SK-N-SH treated with all-trans-retinoic acid at 6 μM for 48 hours (cell line): Measurements from ENCODE around the gene CPNE7.

Source experiments
- ESRRG ChIP-seq: fragments of 250-450 bp; sonication (Bioruptor Pico); IDR thresholded peaks from 2 replicates; pipeline ENCODE4 v1.6.1; 2021; ENCODE audit warnings: mild to moderate bottlenecking
- RARB ChIP-seq: fragments of 250-450 bp; sonication (Bioruptor Pico); IDR thresholded peaks from 2 replicates; pipeline ENCODE4 v1.8.0; 2021; ENCODE audit warnings: mild to moderate bottlenecking, moderate library complexity
- TCF4 ChIP-seq: fragments of 250-450 bp; sonication (Bioruptor Pico); IDR thresholded peaks from 2 replicates; pipeline ENCODE4 v1.8.0; 2021; ENCODE audit warnings: mild to moderate bottlenecking, moderate library complexity, borderline replicate concordance
- TOX ChIP-seq: fragments of 250-450 bp; sonication (Bioruptor Pico); IDR thresholded peaks from 2 replicates; pipeline ENCODE4 v1.8.0; 2021; ENCODE audit warnings: mild to moderate bottlenecking, moderate library complexity, borderline replicate concordance
- ZFP3 ChIP-seq: fragments of 250-450 bp; sonication (Bioruptor Pico); IDR thresholded peaks from 2 replicates; pipeline ENCODE4 v1.5.0; 2020; ENCODE audit warnings: mild to moderate bottlenecking, moderate library complexity
- ZFP30 ChIP-seq: fragments of 450-650 bp; formaldehyde crosslinking; IDR thresholded peaks from 2 replicates; pipeline ENCODE4 v1.5.0; 2022; ENCODE audit warnings: mild to moderate bottlenecking, moderate library complexity
- ZNF565 ChIP-seq: fragments of 450-650 bp; formaldehyde crosslinking; conservative IDR thresholded peaks from 2 replicates; pipeline ENCODE4 v1.5.0; 2020; ENCODE audit warnings: low read depth, mild to moderate bottlenecking, moderate library complexity
- ZNF70 ChIP-seq: fragments of 450-650 bp; formaldehyde crosslinking; IDR thresholded peaks from 2 replicates; pipeline ENCODE4 v1.5.0; 2020; ENCODE audit warnings: mild to moderate bottlenecking, moderate library complexity
- TF ChIP-seq, protein P1 (sequence below): fragments of 250-450 bp; sonication (Bioruptor Pico); IDR thresholded peaks from 2 replicates; pipeline ENCODE4 v1.8.0; 2020; ENCODE audit warnings: mild to moderate bottlenecking, moderate library complexity, borderline replicate concordance
- TF ChIP-seq, protein P2 (sequence below): fragments of 250-450 bp; sonication (Bioruptor Pico); IDR thresholded peaks from 2 replicates; pipeline ENCODE4 v1.5.1; 2020; ENCODE audit warnings: low read depth, mild to moderate bottlenecking, moderate library complexity
- TF ChIP-seq, protein P3 (sequence below): fragments of 250-450 bp; sonication (Bioruptor Pico); IDR thresholded peaks from 2 replicates; pipeline ENCODE4 v1.5.1; 2021; ENCODE audit warnings: mild to moderate bottlenecking, moderate library complexity

DNA sequence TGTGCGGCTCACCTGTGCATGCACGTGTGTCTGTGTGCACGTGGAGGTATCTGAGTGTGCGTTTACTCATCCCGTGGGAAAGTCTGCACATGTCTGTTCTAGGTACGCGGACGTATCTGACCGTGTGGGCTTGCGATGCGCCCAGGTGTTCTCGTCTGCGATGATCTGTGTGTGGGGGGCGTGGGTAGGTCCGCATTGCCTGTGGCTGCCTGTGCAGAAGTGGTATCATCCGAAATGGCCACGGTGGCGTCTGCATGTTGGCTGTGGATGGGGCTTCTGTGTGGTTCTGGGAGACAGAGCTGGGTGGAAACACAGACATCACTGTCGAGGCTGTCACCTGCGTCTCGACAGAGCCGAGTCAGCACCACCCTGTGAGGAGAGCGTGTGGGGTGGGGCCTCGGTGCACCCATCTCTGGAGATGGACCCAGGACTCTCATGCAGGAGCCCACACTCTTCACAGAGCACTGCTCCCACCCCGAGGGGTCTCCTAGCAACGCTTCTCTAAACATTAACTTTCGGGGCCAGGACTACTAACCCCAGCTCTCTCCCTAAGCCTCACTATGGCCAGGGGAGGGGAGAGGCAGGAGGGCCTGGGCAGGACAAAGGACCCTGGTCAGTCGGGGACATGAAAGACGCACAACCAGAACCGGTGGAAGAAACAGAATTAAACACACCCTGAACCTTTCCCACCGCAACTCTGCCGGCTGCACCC lies 46.3 kb downstream of the CPNE7 start:
- TF ChIP-seq RARB (CRISPR knock-in tag) (no peak), ZNF565 (CRISPR knock-in tag) (no peak), ESRRG (CRISPR knock-in tag) (no peak), ZFP30 (CRISPR knock-in tag) (no peak), ZNF70 (CRISPR knock-in tag) (no peak), TCF4 (CRISPR knock-in tag) (no peak), ZFP3 (CRISPR knock-in tag) (no peak), TOX (CRISPR knock-in tag) (no peak)
- TF ChIP-seq, protein P1, sequence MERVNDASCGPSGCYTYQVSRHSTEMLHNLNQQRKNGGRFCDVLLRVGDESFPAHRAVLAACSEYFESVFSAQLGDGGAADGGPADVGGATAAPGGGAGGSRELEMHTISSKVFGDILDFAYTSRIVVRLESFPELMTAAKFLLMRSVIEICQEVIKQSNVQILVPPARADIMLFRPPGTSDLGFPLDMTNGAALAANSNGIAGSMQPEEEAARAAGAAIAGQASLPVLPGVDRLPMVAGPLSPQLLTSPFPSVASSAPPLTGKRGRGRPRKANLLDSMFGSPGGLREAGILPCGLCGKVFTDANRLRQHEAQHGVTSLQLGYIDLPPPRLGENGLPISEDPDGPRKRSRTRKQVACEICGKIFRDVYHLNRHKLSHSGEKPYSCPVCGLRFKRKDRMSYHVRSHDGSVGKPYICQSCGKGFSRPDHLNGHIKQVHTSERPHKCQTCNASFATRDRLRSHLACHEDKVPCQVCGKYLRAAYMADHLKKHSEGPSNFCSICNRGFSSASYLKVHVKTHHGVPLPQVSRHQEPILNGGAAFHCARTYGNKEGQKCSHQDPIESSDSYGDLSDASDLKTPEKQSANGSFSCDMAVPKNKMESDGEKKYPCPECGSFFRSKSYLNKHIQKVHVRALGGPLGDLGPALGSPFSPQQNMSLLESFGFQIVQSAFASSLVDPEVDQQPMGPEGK (CRISPR knock-in tag) = no peak
- TF ChIP-seq, protein P2, sequence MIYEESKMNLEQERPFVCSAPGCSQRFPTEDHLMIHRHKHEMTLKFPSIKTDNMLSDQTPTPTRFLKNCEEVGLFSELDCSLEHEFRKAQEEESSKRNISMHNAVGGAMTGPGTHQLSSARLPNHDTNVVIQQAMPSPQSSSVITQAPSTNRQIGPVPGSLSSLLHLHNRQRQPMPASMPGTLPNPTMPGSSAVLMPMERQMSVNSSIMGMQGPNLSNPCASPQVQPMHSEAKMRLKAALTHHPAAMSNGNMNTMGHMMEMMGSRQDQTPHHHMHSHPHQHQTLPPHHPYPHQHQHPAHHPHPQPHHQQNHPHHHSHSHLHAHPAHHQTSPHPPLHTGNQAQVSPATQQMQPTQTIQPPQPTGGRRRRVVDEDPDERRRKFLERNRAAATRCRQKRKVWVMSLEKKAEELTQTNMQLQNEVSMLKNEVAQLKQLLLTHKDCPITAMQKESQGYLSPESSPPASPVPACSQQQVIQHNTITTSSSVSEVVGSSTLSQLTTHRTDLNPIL = no peak
- TF ChIP-seq, protein P3, sequence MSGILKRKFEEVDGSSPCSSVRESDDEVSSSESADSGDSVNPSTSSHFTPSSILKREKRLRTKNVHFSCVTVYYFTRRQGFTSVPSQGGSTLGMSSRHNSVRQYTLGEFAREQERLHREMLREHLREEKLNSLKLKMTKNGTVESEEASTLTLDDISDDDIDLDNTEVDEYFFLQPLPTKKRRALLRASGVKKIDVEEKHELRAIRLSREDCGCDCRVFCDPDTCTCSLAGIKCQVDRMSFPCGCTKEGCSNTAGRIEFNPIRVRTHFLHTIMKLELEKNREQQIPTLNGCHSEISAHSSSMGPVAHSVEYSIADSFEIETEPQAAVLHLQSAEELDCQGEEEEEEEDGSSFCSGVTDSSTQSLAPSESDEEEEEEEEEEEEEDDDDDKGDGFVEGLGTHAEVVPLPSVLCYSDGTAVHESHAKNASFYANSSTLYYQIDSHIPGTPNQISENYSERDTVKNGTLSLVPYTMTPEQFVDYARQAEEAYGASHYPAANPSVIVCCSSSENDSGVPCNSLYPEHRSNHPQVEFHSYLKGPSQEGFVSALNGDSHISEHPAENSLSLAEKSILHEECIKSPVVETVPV = no peak
